ENCODE results near the gene C5orf22. TPM values are rescaled to one million over a fixed set of nuclear protein-coding genes. Genes with fewer than 3 reads are reported as not detected.

Gene C5orf22
- total and polyA plus RNA-seq, 2 of the 13 experiments (the other 11 are each of a cell fraction or from before 2014, with no cell fraction given) = 14.0 to 21.5 TPM

DNA sequence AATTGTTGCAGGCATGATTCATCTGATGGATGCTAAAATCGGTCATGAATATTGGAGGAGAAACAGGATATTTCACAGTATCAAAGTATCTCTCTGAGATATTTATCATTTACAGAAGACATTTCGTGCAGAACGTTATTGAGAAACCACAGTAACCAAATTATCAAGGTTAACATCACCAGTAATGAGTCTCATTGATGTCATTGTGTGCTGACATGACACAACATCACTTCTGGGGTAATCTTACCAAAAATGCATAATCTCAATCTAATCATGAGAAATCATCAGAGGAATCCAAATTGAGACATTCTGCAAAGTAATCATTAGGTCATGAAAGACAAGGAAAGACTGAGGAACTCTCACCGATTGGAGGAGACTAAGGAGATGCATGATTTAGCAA lies 42.7 kb downstream of the C5orf22 start (continued):
- TF ChIP-seq, protein P1, sequence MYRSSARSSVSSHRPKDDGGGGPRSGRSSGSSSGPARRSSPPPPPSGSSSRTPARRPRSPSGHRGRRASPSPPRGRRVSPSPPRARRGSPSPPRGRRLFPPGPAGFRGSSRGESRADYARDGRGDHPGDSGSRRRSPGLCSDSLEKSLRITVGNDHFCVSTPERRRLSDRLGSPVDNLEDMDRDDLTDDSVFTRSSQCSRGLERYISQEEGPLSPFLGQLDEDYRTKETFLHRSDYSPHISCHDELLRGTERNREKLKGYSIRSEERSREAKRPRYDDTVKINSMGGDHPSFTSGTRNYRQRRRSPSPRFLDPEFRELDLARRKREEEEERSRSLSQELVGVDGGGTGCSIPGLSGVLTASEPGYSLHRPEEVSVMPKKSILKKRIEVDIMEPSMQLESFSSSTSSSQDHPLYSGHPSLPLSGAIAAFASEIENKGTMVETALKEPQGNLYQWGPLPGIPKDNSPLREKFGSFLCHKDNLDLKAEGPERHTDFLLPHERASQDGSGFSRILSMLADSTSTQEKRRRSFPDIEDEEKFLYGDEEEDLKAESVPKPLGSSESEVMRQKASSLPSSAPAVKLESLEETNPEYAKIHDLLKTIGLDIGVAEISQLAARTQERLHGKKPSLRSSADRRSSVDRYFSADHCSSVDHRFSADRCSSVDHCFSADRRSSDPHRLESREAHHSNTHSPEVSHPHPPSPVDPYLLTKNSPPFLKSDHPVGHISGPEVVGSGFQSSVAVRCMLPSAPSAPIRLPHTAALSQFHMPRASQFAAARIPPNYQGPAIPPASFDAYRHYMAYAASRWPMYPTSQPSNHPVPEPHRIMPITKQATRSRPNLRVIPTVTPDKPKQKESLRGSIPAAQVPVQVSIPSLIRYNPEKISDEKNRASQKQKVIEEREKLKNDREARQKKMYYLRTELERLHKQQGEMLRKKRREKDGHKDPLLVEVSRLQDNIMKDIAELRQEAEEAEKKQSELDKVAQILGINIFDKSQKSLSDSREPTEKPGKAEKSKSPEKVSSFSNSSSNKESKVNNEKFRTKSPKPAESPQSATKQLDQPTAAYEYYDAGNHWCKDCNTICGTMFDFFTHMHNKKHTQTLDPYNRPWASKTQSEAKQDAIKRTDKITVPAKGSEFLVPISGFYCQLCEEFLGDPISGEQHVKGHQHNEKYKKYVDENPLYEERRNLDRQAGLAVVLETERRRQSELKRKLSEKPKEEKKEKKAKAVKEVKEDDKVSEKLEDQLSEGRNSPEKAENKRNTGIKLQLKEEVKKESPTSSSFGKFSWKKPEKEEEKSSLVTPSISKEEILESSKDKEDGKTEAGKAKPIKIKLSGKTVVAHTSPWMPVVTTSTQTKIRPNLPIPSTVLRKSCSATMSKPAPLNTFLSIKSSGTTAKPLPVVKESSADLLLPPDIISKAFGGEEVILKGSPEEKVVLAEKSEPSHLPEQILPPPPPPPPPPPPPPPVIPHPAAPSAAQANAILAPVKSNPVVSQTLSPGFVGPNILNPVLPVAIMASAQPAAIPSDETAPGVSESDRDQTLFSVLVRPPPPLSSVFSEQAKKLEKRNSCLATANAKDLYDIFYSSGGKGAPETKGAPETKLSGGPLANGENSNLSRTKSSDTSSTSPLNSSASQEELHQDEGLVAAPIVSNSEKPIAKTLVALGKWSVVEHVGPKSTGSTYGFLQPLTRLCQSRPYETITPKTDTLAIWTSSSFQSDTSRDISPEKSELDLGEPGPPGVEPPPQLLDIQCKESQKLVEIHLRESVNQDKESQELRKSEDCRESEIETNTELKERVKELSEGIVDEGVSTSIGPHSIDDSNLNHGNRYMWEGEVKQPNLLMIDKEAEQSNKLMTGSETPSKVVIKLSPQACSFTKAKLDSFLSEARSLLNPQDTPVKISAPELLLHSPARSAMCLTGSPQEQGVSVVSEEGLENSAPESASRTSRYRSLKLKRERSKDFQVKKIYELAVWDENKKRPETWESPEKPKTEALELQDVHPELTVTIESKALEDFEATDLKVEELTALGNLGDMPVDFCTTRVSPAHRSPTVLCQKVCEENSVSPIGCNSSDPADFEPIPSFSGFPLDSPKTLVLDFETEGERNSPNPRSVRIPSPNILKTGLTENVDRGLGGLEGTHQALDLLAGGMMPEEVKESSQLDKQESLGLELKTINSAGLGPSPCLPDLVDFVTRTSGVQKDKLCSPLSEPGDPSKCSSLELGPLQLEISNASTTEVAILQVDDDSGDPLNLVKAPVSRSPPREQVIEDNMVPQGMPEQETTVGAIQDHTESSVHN (CRISPR knock-in tag; IDR thresholded peaks at IDR 0.05) = no peak
- TF ChIP-seq ZNF431 (CRISPR knock-in tag; IDR thresholded peaks at IDR 0.05; ENCODE audit: borderline replicate concordance, low read depth) (no peak), RBAK (CRISPR knock-in tag; IDR thresholded peaks at IDR 0.05) (no peak), ZNF33B (CRISPR knock-in tag; IDR thresholded peaks at IDR 0.05) (no peak)

- CTCF ChIA-PET (ENCODE audit: low intra/inter-chr PET ratio, low total read pairs) = no interaction called here
- 27% methylated on average over 3 of the region's 3 CpGs for WGBS (ENCODE audit: low lambda C conversion rate)
- H3K27me3 ChIP-seq (ENCODE audit: control insufficient read depth in 1 of 2, insufficient read depth in 2 of 2, low read length in 2 of 2) = peaks cover 2 to 5% of the 10 kb centered on the region in 2 experiments; a peak in 2 of 5 replicates
- H3K4me2 ChIP-seq (ENCODE audit: low read depth, low read length) = no peak overlapping the region
- in situ Hi-C loops (cut with HindIII; ENCODE audit: extremely low pct_ligation_motif_present, low pct_unique_long_range_greater_than_20kb) (loop anchor here (10.0 kb wide), 1 partner anchor 517 kb away; no protein-coding TSS in a partner anchor), intact Hi-C loops (cut with micrococcal nuclease; ENCODE audit: unreplicated experiment) (no loop called here)
- BruUV-seq (replicated peaks) = no TSS peak
- H3K9ac ChIP-seq (ENCODE audit: insufficient read depth, low read depth, low read length) = no peak overlapping the region
- DNase-seq (ENCODE audit: low spot score) (no peak), FAIRE-seq (no peak), ATAC-seq (no peak)
- no peak overlapping the region for H3K27ac ChIP-seq (ENCODE audit: extremely low read length, insufficient read depth, low read length)
- no peaks in the 10 kb centered on the region for H3K4me1 ChIP-seq (ENCODE audit: insufficient read depth, low read length)
- no peaks in the 10 kb centered on the region for H3K9me3 ChIP-seq (ENCODE audit: low read length)
- H4K20me1 ChIP-seq (ENCODE audit: insufficient read depth, low read length) = no peaks in the 10 kb centered on the region
- H2AFZ ChIP-seq (ENCODE audit: low read length) = no peak overlapping the region
- H3K36me3 ChIP-seq (replicated peaks in 1 of 2; ENCODE audit: control insufficient read depth in 1 of 2, insufficient read depth in 2 of 2, low read length in 2 of 2) = no peaks in the 10 kb centered on the region
- H3K79me2 ChIP-seq (ENCODE audit: insufficient read depth, low read length) = no peaks in the 10 kb centered on the region
- POLR2A ChIA-PET = no interaction called here
- no peak overlapping the region for H3K4me3 ChIP-seq (replicated peaks in 1 of 3; ENCODE audit: insufficient read depth in 1 of 3, low read depth in 2 of 3, low read length in 3 of 3)
- no peak for TF ChIP-seq SOX13 (IDR thresholded peaks at IDR 0.05)
- no peak for TF ChIP-seq SOX13 (CRISPR knock-in tag; conservative IDR thresholded peaks at IDR 0.05 in 1 of 2, IDR thresholded peaks at IDR 0.05 in 1 of 2)
- TF ChIP-seq ZNF775 (CRISPR knock-in tag; IDR thresholded peaks at IDR 0.05; ENCODE audit: borderline replicate concordance) = no peak
- no peak for TF ChIP-seq FOXA3 (CRISPR knock-in tag; IDR thresholded peaks at IDR 0.05)
- no peak for TF ChIP-seq SMARCE1 (IDR thresholded peaks at IDR 0.05; ENCODE audit: borderline replicate concordance)
- TF ChIP-seq ZNF562 (CRISPR knock-in tag; IDR thresholded peaks at IDR 0.05; ENCODE audit: borderline replicate concordance) = no peak
- TF ChIP-seq REPIN1 (CRISPR knock-in tag; IDR thresholded peaks at IDR 0.05; ENCODE audit: borderline replicate concordance, low read depth) = no peak
- no peak for TF ChIP-seq STAT6 (CRISPR knock-in tag; IDR thresholded peaks at IDR 0.05; ENCODE audit: borderline replicate concordance)
- TF ChIP-seq SOX5 (CRISPR knock-in tag; IDR thresholded peaks at IDR 0.05; ENCODE audit: borderline replicate concordance) = no peak
- TF ChIP-seq PAX8 (CRISPR knock-in tag; IDR thresholded peaks at IDR 0.05; ENCODE audit: borderline replicate concordance) = no peak
Measured at GRCh38 chr5:31577438-31577837, 45.3 kb downstream of the C5orf22 start.
